ENCODE measurements around the gene POU6F2.

POU6F2 gene

GRCh38 chr7:39402034-39402433 is 424.3 kb downstream of the POU6F2 start:
- no peak for DNase-seq (ENCODE audit: low read depth)
- no peak overlapping the region for H3K4me3 ChIP-seq (ENCODE audit: low read depth, low read length)
- no peak for TF ChIP-seq CTCF (IDR thresholded peaks at IDR 0.05; ENCODE audit: low read depth, low read length, missing control alignments)

- no peak for TF ChIP-seq CTCF (IDR thresholded peaks at IDR 0.05; ENCODE audit: low read depth, low read length, missing control alignments)
- no peak for DNase-seq (ENCODE audit: low read depth)
- no peak overlapping the region for H3K4me3 ChIP-seq (ENCODE audit: low read depth, low read length)
Measured at GRCh38 chr7:39404907-39405306, 427.2 kb downstream of the POU6F2 start.

- no peak overlapping the region for H3K4me3 ChIP-seq (ENCODE audit: low read depth, low read length)
- DNase-seq (ENCODE audit: low read depth) = no peak
- TF ChIP-seq CTCF (IDR thresholded peaks at IDR 0.05; ENCODE audit: low read depth, low read length, missing control alignments) = no peak
Measured at GRCh38 chr7:39405581-39405980, 427.9 kb downstream of the POU6F2 start.

GRCh38 chr7:39406467-39406866 is 428.8 kb downstream of the POU6F2 start:
- no peak overlapping the region for H3K4me3 ChIP-seq (ENCODE audit: low read depth, low read length)
- no peak for TF ChIP-seq CTCF (IDR thresholded peaks at IDR 0.05; ENCODE audit: low read depth, low read length, missing control alignments)
- no peak for DNase-seq (ENCODE audit: low read depth)

- no peak for DNase-seq (ENCODE audit: low read depth)
- no peak overlapping the region for H3K4me3 ChIP-seq (ENCODE audit: low read depth, low read length)
- no peak for TF ChIP-seq CTCF (IDR thresholded peaks at IDR 0.05; ENCODE audit: low read depth, low read length, missing control alignments)
Measured at GRCh38 chr7:39407137-39407536, 429.4 kb downstream of the POU6F2 start.

- DNase-seq (ENCODE audit: low read depth) = no peak
- TF ChIP-seq CTCF (IDR thresholded peaks at IDR 0.05; ENCODE audit: low read depth, low read length, missing control alignments) = no peak
- H3K4me3 ChIP-seq (ENCODE audit: low read depth, low read length) = no peak overlapping the region
Measured at GRCh38 chr7:39407723-39408122, 430.0 kb downstream of the POU6F2 start.

GRCh38 chr7:39408906-39409305 is 431.2 kb downstream of the POU6F2 start:
- no peak overlapping the region for H3K4me3 ChIP-seq (ENCODE audit: low read depth, low read length)
- TF ChIP-seq CTCF (IDR thresholded peaks at IDR 0.05; ENCODE audit: low read depth, low read length, missing control alignments) = no peak
- no peak for DNase-seq (ENCODE audit: low read depth)
